A673 (cell line): ENCODE data around the gene KDM5A. TPM values are rescaled to one million over a fixed set of nuclear protein-coding genes. Genes with fewer than 3 reads are reported as not detected.

Experiments used
- BruUV-seq: library from RNA; stranded (reverse); fragments of 400-500 nt; replicated peaks from 2 replicates; lab custom pipeline; 2021; lab: Mats Ljungman, UMichigan
- CTCF ChIA-PET: fragments of 300-600 bp; sonication (Branson Sonifier 250); formaldehyde crosslinking; loops from one replicate; lab custom pipeline; 2022; ENCODE audit warnings: antibody characterized with exemption; lab: Charles Lee
- POLR2A ChIA-PET: fragments of 300-600 bp; sonication (Branson Sonifier 250); formaldehyde crosslinking; loops from one replicate; lab custom pipeline; 2022; ENCODE audit warnings: antibody characterized with exemption; ENCODE audit not compliant: low non-redundant PET; lab: Charles Lee
- DNase-seq: peaks from one replicate; pipeline ENCODE4 v3.0.0-alpha.2; 2015; ENCODE audit warnings: low spot score
- H3K27ac ChIP-seq: fragments of 200-600 bp; sonication (generic); 2 replicates; pipeline ENCODE4 v1.5.1; 2016; ENCODE audit warnings: mixed run types, low read depth, mild to moderate bottlenecking, mixed read lengths, antibody characterized with exemption, low read length; ENCODE audit not compliant: poor library complexity, severe bottlenecking
- H3K27me3 ChIP-seq: fragments of 200-600 bp; sonication (generic); replicated peaks from 2 replicates; pipeline ENCODE4 v1.6.1; 2017; ENCODE audit warnings: mixed run types, low read depth, mild to moderate bottlenecking, mixed read lengths, antibody characterized with exemption, low read length; ENCODE audit not compliant: insufficient read depth, poor library complexity
- H3K36me3 ChIP-seq: fragments of 200-600 bp; sonication (generic); 2 replicates; pipeline ENCODE4 v1.6.1; 2016; ENCODE audit warnings: mixed run types, mild to moderate bottlenecking, mixed read lengths, antibody characterized with exemption, low read length; ENCODE audit not compliant: insufficient read depth, poor library complexity, severe bottlenecking
- H3K4me1 ChIP-seq: fragments of 200-600 bp; sonication (generic); 2 replicates; pipeline ENCODE4 v1.6.1; 2017; ENCODE audit warnings: mixed run types, mild to moderate bottlenecking, mixed read lengths, antibody characterized with exemption, low read length; ENCODE audit not compliant: insufficient read depth, poor library complexity, severe bottlenecking
- H3K4me3 ChIP-seq: fragments of 200-600 bp; sonication (generic); 2 replicates; pipeline ENCODE4 v1.5.1; 2016; ENCODE audit warnings: low read depth, mixed run types, mild to moderate bottlenecking, mixed read lengths, low read length; ENCODE audit not compliant: poor library complexity, severe bottlenecking
- H3K9me3 ChIP-seq: fragments of 200-600 bp; sonication (generic); 2 replicates; pipeline ENCODE4 v1.6.1; 2016; ENCODE audit warnings: mixed run types, low read depth, mild to moderate bottlenecking, mixed read lengths, antibody characterized with exemption, low read length; ENCODE audit not compliant: poor library complexity, severe bottlenecking
- EZH2 ChIP-seq: fragments of 200-600 bp; sonication (generic); IDR thresholded peaks from 2 replicates; pipeline ENCODE4 v1.6.1; 2017; ENCODE audit warnings: borderline replicate concordance, low read depth, mild to moderate bottlenecking, mixed read lengths, antibody characterized with exemption, low read length; ENCODE audit not compliant: poor library complexity, severe bottlenecking
- intact Hi-C: fragments of 100-400 bp; cut with micrococcal nuclease; formaldehyde crosslinking; loops from one replicate; pipeline ENCODE4 v1.10.0; 2022; ENCODE audit not compliant: unreplicated experiment
- total RNA-seq: library from RNA; stranded (reverse); gene quantifications from 2 replicates; pipeline ENCODE4 v1.2.3, GENCODE V29; 2021
- TF ChIP-seq, protein P1 (sequence below): fragments of 300-800, 200-600 bp; sonication (generic); conservative IDR thresholded peaks from 2 replicates; pipeline ENCODE4 v1.5.1; 2017; ENCODE audit warnings: low read depth, mild to moderate bottlenecking, antibody characterized with exemption, low read length, moderate library complexity, mixed read lengths

The KDM5A gene
- total RNA-seq, 1 experiment from 2014 or later = 68.8 TPM

DNA sequence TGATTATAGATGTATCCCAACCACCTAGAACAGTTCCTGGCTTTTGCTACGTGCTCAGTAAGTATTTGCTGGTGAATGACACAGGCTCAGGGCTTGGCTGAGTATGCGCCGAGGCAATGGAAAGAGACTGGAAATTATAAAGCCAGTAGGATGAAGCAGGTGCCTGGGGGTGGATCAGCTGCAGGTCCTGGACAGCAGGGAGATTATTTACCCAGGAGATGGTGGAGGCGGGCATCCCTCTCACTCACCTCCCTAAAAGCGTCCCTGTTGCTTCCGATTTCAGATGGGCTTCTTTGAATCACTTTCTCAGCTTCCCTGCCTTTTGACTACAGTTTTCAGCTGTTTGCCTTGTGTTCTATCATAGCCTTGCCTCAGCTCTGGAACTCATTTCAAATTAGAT lies 132.9 kb downstream of the KDM5A start:
- POLR2A ChIA-PET = no interaction called here
- Histone ChIP-seq H3K4me1 (no peaks in the 10 kb centered on the region), H3K9me3 (no peaks in the 10 kb centered on the region), H3K4me3 (no peak overlapping the region), H3K36me3 (no peaks in the 10 kb centered on the region), H3K27ac (no peak overlapping the region), H3K27me3 (peaks cover 7% of the 10 kb centered on the region)
- no TSS peak for BruUV-seq
- CTCF ChIA-PET = no interaction called here
- DNase-seq = no peak
- intact Hi-C loops = no loop called here
- TF ChIP-seq, protein P1, sequence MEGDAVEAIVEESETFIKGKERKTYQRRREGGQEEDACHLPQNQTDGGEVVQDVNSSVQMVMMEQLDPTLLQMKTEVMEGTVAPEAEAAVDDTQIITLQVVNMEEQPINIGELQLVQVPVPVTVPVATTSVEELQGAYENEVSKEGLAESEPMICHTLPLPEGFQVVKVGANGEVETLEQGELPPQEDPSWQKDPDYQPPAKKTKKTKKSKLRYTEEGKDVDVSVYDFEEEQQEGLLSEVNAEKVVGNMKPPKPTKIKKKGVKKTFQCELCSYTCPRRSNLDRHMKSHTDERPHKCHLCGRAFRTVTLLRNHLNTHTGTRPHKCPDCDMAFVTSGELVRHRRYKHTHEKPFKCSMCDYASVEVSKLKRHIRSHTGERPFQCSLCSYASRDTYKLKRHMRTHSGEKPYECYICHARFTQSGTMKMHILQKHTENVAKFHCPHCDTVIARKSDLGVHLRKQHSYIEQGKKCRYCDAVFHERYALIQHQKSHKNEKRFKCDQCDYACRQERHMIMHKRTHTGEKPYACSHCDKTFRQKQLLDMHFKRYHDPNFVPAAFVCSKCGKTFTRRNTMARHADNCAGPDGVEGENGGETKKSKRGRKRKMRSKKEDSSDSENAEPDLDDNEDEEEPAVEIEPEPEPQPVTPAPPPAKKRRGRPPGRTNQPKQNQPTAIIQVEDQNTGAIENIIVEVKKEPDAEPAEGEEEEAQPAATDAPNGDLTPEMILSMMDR = no peak
- TF ChIP-seq EZH2 = no peak

DNA sequence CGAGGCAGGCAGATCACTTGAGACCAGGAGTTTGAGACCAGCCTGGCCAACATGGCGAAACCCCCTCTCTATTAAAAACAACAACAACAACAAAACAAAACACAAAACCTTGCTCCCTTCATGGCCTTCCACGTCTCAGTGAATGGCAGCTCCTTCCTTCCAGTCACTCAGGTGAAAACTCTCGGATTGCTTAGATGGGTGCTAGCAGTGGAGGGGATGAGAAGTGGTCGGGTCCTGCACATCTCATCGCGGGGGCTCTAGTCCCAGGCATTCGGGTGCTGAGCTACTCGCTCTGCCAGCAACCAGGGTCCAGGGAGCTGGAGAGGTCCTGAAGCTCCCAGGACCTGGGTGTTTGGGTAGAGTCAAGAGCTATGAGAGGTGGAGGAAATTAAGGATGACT lies 134.2 kb downstream of the KDM5A start:
- Histone ChIP-seq H3K27me3 (peaks cover 7% of the 10 kb centered on the region), H3K9me3 (no peaks in the 10 kb centered on the region), H3K36me3 (no peaks in the 10 kb centered on the region), H3K27ac (no peak overlapping the region), H3K4me1 (no peaks in the 10 kb centered on the region), H3K4me3 (no peak overlapping the region)
- ChIA-PET POLR2A (no interaction called here), CTCF (no interaction called here)
- no peak for DNase-seq
- TF ChIP-seq, protein P1 = no peak
- no TSS peak for BruUV-seq
- intact Hi-C loops = no loop called here

DNA sequence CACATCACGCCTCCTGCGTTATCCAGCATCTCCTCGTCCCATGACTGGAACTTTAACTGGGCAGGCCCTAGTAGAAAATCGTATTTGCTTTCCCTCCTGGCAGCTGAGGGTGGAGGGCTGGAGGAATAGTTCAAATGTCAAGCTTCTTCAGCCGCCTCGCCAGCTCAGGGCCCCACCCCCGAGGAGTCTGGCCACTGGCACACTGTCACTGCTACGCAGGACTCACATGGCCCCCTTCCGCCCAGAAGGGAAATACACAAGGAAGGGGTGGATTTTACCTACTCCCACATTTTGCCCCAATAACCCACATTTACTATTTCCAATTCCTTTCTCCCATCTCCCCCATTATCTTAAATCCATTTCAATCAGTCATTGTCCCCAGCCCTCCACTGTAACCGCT lies 135.1 kb downstream of the KDM5A start:
- CTCF ChIA-PET = no interaction called here
- DNase-seq = no peak
- Histone ChIP-seq H3K36me3 (no peaks in the 10 kb centered on the region), H3K27me3 (peaks cover 5% of the 10 kb centered on the region), H3K4me3 (no peak overlapping the region), H3K27ac (no peak overlapping the region), H3K9me3 (no peaks in the 10 kb centered on the region), H3K4me1 (no peaks in the 10 kb centered on the region)
- TF ChIP-seq EZH2 = no peak
- TF ChIP-seq, protein P1 = no peak
- intact Hi-C loops = no loop called here
- POLR2A ChIA-PET = no interaction called here
- no TSS peak for BruUV-seq
